Bronchial epithelial cell (primary cell): Measurements from ENCODE around the gene PEPD. TPM values are rescaled to one million over a fixed set of nuclear protein-coding genes. Genes with fewer than 3 reads are reported as not detected.

Source experiments
- DNase-seq: peaks from one replicate; pipeline ENCODE4 v3.0.0-alpha.2; 2010; ENCODE audit warnings: low read depth
- FAIRE-seq: peaks from 2 replicates; lab custom pipeline; 2011; peaks lifted over from hg19 to GRCh38; lab: Jason Lieb, UNC
- H3K27me3 ChIP-seq: 2 replicates; pipeline ENCODE4 v1.5.1; 2011; ENCODE audit warnings: low read length; ENCODE audit not compliant: control insufficient read depth, insufficient read depth
- H3K36me3 ChIP-seq: 2 replicates; pipeline ENCODE4 v1.5.1; 2011; ENCODE audit warnings: low read length; ENCODE audit not compliant: control insufficient read depth, insufficient read depth
- H3K4me3 ChIP-seq: 2 replicates; pipeline ENCODE4 v1.5.1; 2011; ENCODE audit warnings: mild to moderate bottlenecking, low read depth, low read length, control low read depth
- total RNA-seq: library from RNA; depleted of rRNA; stranded (reverse); fragments of >200 nt; gene quantifications from 2 replicates; pipeline ENCODE4 v1.2.1, GENCODE V29; 2014
- TF ChIP-seq, protein P1 (sequence below): IDR thresholded peaks from 2 replicates; pipeline ENCODE4 v1.5.1; 2011; ENCODE audit warnings: mild to moderate bottlenecking, moderate library complexity, low read length, control low read depth, inconsistent platforms; ENCODE audit not compliant: insufficient read depth, severe bottlenecking

Gene PEPD
- total RNA-seq, 1 donor from 2014 or later, result 35.8 TPM

DNA sequence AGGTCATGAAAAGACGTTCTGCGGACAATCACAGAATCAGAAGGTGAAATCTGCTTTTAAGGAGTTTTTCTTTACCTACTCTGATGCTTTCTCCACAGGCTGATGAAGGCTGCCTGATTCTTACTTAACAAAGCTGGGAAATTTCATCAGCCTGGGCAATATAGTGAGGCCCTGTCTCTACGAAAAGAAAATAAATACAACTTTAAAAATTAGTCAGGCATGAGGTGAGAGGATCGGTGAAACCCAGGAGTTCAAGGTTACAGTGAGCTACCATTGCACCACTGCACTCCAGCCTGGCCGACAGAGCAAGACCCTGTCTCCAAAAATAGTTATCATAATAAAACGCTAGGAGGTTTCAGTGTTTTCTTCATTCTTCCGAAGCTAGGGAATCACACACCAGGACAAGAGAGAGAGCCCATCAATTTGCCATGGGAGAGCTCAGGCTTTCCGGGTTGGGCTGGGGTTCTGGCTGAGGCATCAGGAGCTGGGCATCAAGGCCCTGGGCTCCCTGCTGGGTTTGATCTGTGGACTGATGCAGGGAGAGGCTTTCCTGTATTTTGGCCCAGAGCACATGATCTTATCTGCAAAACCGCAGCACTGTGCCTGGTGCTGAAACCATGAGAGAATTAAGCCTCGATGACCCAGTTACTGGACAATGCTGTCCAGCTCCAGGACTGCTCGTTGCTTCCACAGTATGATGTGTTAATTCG is 173.1 kb downstream of the PEPD start:
- FAIRE-seq (no peak), DNase-seq (no peak)
- no peak overlapping the region for H3K4me3 ChIP-seq
- H3K27me3 ChIP-seq, result peaks cover 2% of the 10 kb centered on the region
- no peaks in the 10 kb centered on the region for H3K36me3 ChIP-seq
- TF ChIP-seq, protein P1, sequence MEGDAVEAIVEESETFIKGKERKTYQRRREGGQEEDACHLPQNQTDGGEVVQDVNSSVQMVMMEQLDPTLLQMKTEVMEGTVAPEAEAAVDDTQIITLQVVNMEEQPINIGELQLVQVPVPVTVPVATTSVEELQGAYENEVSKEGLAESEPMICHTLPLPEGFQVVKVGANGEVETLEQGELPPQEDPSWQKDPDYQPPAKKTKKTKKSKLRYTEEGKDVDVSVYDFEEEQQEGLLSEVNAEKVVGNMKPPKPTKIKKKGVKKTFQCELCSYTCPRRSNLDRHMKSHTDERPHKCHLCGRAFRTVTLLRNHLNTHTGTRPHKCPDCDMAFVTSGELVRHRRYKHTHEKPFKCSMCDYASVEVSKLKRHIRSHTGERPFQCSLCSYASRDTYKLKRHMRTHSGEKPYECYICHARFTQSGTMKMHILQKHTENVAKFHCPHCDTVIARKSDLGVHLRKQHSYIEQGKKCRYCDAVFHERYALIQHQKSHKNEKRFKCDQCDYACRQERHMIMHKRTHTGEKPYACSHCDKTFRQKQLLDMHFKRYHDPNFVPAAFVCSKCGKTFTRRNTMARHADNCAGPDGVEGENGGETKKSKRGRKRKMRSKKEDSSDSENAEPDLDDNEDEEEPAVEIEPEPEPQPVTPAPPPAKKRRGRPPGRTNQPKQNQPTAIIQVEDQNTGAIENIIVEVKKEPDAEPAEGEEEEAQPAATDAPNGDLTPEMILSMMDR, result no peak

DNA sequence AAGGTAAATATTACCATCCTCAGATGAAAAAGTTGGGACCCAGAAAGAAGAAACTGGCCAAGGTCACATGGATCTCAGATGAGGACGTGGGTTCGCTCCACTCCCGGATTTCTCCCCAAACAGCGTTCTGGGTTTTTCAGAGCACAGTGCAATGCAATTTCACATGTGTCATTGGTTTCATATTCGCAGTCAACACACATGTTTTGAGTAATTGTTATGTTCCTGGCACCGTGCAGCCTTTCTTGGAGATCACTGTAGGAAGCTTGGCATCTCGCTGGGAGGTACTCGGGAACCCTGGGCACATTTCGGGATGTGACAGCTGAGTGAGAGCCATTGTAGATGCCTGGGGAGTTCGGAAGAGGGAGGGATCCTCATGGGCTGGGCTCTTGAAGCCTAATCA is 174.3 kb downstream of the PEPD start:
- DNase-seq (no peak), FAIRE-seq (no peak)
- no peak overlapping the region for H3K4me3 ChIP-seq
- TF ChIP-seq, protein P1, result no peak
- peaks cover 2% of the 10 kb centered on the region for H3K27me3 ChIP-seq
- no peaks in the 10 kb centered on the region for H3K36me3 ChIP-seq

DNA sequence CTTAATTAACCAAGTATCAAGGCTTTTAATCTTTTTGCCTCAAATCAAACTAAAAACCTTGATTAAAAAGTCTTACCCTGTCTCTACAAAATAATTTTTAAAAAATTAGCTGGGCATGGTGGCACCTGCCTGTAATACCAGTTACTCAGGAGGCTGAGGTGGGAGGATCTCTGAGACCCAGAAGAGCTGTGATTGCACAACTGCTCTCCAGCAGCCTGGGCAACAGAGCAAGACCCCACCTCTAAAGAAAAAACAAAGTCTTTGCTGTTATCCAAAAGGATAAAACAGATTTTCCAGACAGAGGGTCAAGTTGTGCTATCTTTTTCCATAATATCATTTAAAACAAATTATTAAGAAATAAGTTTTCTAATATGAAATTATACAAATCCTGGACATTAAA is 174.9 kb downstream of the PEPD start:
- no peak for DNase-seq
- no peak overlapping the region for H3K4me3 ChIP-seq
- FAIRE-seq, result no peak
- no peaks in the 10 kb centered on the region for H3K36me3 ChIP-seq
- TF ChIP-seq, protein P1, result no peak
- H3K27me3 ChIP-seq, result peaks cover 3% of the 10 kb centered on the region

DNA sequence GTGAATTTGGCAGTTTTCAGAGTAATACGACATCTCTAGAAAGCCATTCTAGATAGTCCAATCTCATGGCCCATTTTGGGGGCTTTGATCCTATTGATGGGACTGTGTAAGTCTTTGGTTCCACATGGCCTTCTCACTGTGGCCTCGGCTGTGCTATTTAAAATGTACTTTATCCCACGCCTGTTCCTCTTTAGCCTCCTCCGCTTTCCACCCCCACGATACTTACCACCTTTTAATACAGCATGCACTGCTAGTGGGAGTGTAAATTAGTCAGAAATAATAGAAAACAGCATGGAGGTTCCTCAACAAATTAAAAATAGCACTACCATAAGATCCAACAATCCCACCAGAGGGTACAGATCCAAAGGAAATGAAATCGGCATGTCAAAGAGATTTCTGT is 176.4 kb downstream of the PEPD start:
- Histone ChIP-seq H3K4me3 (no peak overlapping the region), H3K27me3 (peaks cover 3% of the 10 kb centered on the region), H3K36me3 (no peaks in the 10 kb centered on the region)
- DNase-seq (no peak), FAIRE-seq (no peak)
- TF ChIP-seq, protein P1, result no peak

DNA sequence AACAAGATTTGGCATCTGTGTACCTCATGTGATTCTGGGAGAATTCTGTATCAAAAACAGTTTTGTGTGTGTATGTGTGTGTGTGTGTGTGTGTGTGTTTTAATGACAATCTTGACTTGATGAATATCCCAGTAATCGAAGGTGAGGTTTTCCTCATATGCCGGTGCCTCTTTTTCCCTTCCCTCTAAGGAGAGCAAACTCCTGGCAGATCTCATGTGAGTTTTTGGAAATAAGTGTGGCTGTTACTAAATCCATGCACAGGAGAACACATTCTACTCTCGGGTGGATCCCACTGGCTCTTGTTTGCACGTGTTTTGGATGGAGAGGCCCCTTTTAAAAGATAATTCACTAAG is 177.0 kb downstream of the PEPD start:
- no peak for DNase-seq
- TF ChIP-seq, protein P1, result no peak
- no peak for FAIRE-seq
- Histone ChIP-seq H3K4me3 (no peak overlapping the region), H3K27me3 (peaks cover 3% of the 10 kb centered on the region), H3K36me3 (no peaks in the 10 kb centered on the region)
